ENCODE measurements around the gene CRIM1. TPM values are rescaled to one million over a fixed set of nuclear protein-coding genes. Genes with fewer than 3 reads are reported as not detected.

CRIM1 gene
- total and polyA plus RNA-seq, 2 of the 8 experiments (the other 6 are each of a cell fraction or from before 2014, with no cell fraction given) = 9.4 to 28.4 TPM

DNA sequence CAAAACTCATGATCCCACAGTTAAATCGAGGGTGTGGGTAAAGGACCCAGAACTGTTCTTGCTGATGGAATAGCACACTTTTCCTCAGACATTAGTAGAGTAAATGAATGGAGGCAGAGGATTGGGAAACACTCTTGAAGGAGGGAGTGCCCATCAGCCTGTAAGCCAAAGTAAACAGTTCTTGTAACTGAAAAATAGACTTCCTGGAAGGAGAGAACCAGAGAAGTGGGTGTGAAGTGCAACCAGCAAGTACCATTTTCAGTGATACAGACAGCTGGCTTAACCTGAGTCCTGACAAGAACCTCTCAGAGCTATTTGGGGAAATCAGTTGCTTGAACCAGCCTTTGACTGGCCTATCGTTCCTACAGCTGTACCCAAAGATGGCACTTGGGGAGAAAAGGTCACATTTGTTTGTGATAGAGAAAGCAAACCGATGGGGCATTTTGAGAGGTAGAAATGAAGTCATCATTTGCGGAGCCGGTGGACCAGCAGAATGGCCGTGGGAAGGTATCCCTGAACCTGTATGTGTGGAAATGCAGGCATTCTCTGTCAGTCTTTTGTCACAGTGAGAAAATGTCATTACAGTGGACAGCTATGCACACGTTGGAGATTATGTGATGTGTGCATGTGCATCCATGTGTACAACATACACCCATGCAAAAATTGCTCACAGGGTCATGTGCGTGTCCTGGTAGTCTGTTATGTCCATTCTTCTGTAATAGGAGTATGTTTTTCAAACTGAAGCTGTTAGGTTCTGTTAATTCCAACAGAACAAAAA, 17.8 kb downstream of the CRIM1 start (continued):
- TF ChIP-seq, protein P1, sequence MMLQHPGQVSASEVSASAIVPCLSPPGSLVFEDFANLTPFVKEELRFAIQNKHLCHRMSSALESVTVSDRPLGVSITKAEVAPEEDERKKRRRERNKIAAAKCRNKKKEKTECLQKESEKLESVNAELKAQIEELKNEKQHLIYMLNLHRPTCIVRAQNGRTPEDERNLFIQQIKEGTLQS (IDR thresholded peaks at IDR 0.05; ENCODE audit: insufficient read depth, low read depth, low read length) = no peak
- no peak for TF ChIP-seq SP4 (IDR thresholded peaks at IDR 0.05; ENCODE audit: low read length)
- TF ChIP-seq CEBPB (IDR thresholded peaks at IDR 0.05; ENCODE audit: low read depth, low read length) = no peak
- no peak for TF ChIP-seq SRF (IDR thresholded peaks at IDR 0.05; ENCODE audit: low read depth, low read length)
- no peak for TF ChIP-seq POU5F1 (IDR thresholded peaks at IDR 0.05; ENCODE audit: low read depth, low read length)
- TF ChIP-seq CHD2 (IDR thresholded peaks at IDR 0.05; ENCODE audit: low read length) = no peak
- no peak for TF ChIP-seq POLR2AphosphoS5 (IDR thresholded peaks at IDR 0.05; ENCODE audit: low read depth, low read length)
- no peak for TF ChIP-seq TEAD4 (IDR thresholded peaks at IDR 0.05; ENCODE audit: low read depth, low read length)
